Endothelial cell (in vitro differentiated cells): ENCODE results near the gene PLPPR1. TPM values are rescaled to one million over a fixed set of nuclear protein-coding genes. Genes with fewer than 3 reads are reported as not detected.

Experiments used
- DNase-seq: peaks from one replicate; pipeline ENCODE4 v3.0.0; 2021; ENCODE audit warnings: low spot score
- H3K27ac Mint-ChIP-seq: one replicate; pipeline ENCODE4 v1.8.0; 2021; ENCODE audit warnings: mixed read lengths, inconsistent platforms; ENCODE audit not compliant: unreplicated experiment
- H3K27me3 Mint-ChIP-seq: one replicate; pipeline ENCODE4 v1.8.0; 2021; ENCODE audit warnings: mild to moderate bottlenecking, moderate library complexity, mixed read lengths, inconsistent platforms; ENCODE audit not compliant: unreplicated experiment
- H3K36me3 Mint-ChIP-seq: one replicate; pipeline ENCODE4 v1.8.0; 2021; ENCODE audit warnings: mild to moderate bottlenecking, low read depth, mixed read lengths, inconsistent platforms; ENCODE audit not compliant: unreplicated experiment
- H3K4me1 Mint-ChIP-seq: one replicate; pipeline ENCODE4 v1.8.0; 2021; ENCODE audit warnings: mild to moderate bottlenecking, mixed read lengths, inconsistent platforms; ENCODE audit not compliant: unreplicated experiment
- H3K4me3 Mint-ChIP-seq: one replicate; pipeline ENCODE4 v1.8.0; 2021; ENCODE audit warnings: mild to moderate bottlenecking, mixed read lengths, inconsistent platforms; ENCODE audit not compliant: unreplicated experiment
- H3K9me3 Mint-ChIP-seq: one replicate; pipeline ENCODE4 v1.8.0; 2021; ENCODE audit warnings: mixed read lengths, inconsistent platforms; ENCODE audit not compliant: unreplicated experiment
- CTCF ChIP-seq: fragments of 200-600 bp; sonication (generic); IDR thresholded peaks from one replicate; pipeline ENCODE4 v1.5.0; 2021; ENCODE audit warnings: antibody characterized with exemption; ENCODE audit not compliant: unreplicated experiment
- total RNA-seq: library from RNA; stranded (reverse); fragmentation: NEBNext Ultra II Directional; extraction: Animal tissue kit (Norgen Biotek cat#: 25700); gene quantifications from one replicate; pipeline ENCODE4 v1.2.1, GENCODE V29; 2021; ENCODE audit not compliant: unreplicated experiment

The PLPPR1 gene
- total RNA-seq, 1 donor from 2014 or later = 0.15 TPM

- Mint-ChIP-seq H3K27ac (no peak overlapping the region), H3K9me3 (no peaks in the 10 kb centered on the region), H3K27me3 (no peaks in the 10 kb centered on the region), H3K4me1 (no peaks in the 10 kb centered on the region), H3K36me3 (no peaks in the 10 kb centered on the region), H3K4me3 (no peak overlapping the region)
- no peak for DNase-seq
- no peak for TF ChIP-seq CTCF
Observed at GRCh38 chr9:101055516-101055915, 27.0 kb downstream of the PLPPR1 start.

- Mint-ChIP-seq H3K27me3 (no peaks in the 10 kb centered on the region), H3K27ac (no peak overlapping the region), H3K4me3 (no peak overlapping the region), H3K4me1 (no peaks in the 10 kb centered on the region), H3K36me3 (no peaks in the 10 kb centered on the region), H3K9me3 (no peaks in the 10 kb centered on the region)
- TF ChIP-seq CTCF = no peak
- no peak for DNase-seq
Observed at GRCh38 chr9:101062686-101063085, 34.2 kb downstream of the PLPPR1 start.

- H3K36me3 Mint-ChIP-seq = no peaks in the 10 kb centered on the region
- H3K4me1 Mint-ChIP-seq = no peaks in the 10 kb centered on the region
- no peaks in the 10 kb centered on the region for H3K9me3 Mint-ChIP-seq
- no peak overlapping the region for H3K27ac Mint-ChIP-seq
- no peak for TF ChIP-seq CTCF
- H3K27me3 Mint-ChIP-seq = no peaks in the 10 kb centered on the region
- DNase-seq = no peak
- no peak overlapping the region for H3K4me3 Mint-ChIP-seq
Observed at GRCh38 chr9:101063192-101063591, 34.7 kb downstream of the PLPPR1 start.

- Mint-ChIP-seq H3K9me3 (no peaks in the 10 kb centered on the region), H3K27ac (no peak overlapping the region), H3K27me3 (no peaks in the 10 kb centered on the region), H3K36me3 (no peaks in the 10 kb centered on the region), H3K4me3 (no peak overlapping the region), H3K4me1 (no peaks in the 10 kb centered on the region)
- TF ChIP-seq CTCF = no peak
- no peak for DNase-seq
Observed at GRCh38 chr9:101064206-101064605, 35.7 kb downstream of the PLPPR1 start.

GRCh38 chr9:101065930-101066329, 37.4 kb downstream of the PLPPR1 start:
- H3K4me1 Mint-ChIP-seq = no peaks in the 10 kb centered on the region
- no peaks in the 10 kb centered on the region for H3K36me3 Mint-ChIP-seq
- no peak overlapping the region for H3K27ac Mint-ChIP-seq
- no peaks in the 10 kb centered on the region for H3K9me3 Mint-ChIP-seq
- no peak for DNase-seq
- H3K4me3 Mint-ChIP-seq = no peak overlapping the region
- no peak for TF ChIP-seq CTCF
- no peaks in the 10 kb centered on the region for H3K27me3 Mint-ChIP-seq
